GM19467 (cell line): ENCODE data around the gene USP3.

Experiments used
- ATAC-seq: cut with Tn5 transposase; IDR thresholded peaks from one replicate; pipeline ENCODE4 v1.9.1; 2021; ENCODE audit warnings: mild to moderate bottlenecking, moderate library complexity; ENCODE audit not compliant: unreplicated experiment

Gene USP3

DNA sequence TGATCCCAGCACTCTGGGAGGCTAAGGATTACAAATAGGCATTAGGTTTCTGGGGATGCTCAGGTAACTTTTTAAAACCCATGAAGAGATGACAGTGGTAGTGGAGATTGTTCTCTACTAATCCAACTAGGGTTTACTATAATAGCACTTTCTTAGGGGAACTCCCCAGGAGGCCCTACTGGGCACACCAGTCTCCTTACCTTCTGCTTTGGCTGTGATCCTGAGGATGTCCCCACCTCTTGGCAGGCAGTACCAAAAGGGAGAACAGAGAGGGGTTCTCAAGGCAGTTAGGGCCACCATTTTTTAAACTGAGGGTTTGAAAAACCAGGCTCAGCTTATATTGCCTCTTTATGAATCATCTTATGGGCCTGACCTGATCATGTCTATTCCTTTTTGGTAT, 77.8 kb downstream of the USP3 start:
- ATAC-seq, result no peak

DNA sequence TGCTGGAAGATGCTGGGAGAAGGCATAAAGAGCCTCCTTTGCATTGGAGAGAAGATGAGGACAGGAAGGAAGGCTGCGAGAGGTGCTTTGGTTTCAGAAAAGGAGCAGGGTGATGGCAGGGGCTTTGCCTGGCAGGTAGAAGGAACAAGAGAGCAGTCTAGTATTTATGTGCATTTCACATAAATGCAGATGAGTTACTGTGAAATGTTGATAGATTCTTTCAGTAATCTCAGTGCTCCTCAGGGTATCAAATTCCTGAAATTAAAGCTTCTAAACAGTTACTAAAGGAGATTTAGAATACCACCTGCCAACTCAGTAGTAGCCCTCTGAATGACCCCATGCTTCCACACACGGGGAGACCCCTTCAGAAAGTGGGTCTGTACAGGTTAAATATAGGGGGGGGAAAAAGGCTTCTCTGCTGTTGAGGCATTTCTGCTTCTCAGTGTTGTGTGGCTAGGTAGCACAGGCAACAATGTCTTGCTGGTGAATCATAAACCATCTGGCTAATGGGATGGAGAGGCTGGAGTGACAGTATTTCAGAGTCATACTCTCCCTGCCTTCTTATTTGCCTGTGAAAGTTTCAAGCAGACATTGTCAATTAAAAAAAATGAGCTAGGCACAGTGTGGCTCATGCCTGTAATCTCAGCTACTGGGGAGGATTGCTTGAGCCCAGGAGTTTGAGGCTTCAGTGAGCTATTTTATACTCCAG, 78.5 kb downstream of the USP3 start:
- no peak for ATAC-seq

DNA sequence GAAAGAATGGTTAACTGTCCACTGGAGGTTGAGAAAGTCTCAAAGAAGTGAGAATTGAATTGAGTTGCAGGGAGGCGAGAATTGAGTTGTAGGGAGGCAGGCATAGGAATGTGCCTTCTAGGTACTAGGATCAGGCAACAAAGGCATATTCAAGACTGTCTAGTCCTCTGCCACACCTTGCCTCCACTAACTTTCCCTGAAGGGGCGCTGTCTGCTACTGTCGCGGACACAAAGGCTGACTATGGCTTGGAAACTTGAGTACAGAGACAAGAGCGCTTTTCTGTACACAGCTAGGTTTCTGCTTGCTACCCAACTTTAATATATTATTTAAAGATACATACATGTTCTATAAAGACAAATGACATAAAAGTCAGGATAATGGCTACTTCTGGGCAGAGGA, 82.4 kb downstream of the USP3 start:
- no peak for ATAC-seq

DNA sequence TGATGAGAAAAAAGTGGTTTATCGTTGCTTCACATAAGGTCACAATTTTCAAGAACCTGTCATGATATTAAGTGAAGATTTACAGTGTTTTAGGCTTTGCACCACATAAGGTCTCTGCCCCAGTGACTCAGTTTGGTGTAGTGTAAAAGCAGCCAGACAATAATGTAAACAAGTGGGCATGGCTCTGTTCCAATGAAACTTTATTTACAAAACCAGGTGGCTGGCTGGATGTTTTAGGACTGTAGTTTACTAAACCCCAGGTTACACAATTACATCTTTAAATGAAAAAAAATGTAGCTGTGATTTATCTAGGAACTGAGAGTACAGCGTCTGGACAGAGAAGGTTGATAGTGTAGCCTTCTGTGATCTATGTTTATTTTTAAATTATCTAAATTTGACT, 83.1 kb downstream of the USP3 start:
- no peak for ATAC-seq

DNA sequence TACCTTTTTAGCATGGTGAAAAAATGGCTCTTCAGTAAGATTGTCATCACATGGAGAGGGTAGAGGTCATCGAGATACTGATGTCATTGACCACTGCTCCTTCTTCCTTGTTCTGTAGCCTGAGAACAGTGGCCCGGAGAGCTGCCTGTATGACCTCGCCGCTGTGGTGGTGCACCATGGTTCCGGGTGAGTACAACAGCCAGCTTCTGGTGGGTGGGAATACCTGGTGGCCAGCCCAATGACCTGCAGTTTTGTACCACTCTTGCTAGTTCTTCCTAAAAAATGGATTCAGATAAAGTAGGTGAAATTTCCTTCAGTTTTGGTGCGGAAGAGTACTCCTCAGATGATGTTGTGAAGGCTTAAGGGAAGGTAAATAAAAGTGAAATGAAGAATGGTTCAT, 84.4 kb downstream of the USP3 start:
- ATAC-seq, result no peak

DNA sequence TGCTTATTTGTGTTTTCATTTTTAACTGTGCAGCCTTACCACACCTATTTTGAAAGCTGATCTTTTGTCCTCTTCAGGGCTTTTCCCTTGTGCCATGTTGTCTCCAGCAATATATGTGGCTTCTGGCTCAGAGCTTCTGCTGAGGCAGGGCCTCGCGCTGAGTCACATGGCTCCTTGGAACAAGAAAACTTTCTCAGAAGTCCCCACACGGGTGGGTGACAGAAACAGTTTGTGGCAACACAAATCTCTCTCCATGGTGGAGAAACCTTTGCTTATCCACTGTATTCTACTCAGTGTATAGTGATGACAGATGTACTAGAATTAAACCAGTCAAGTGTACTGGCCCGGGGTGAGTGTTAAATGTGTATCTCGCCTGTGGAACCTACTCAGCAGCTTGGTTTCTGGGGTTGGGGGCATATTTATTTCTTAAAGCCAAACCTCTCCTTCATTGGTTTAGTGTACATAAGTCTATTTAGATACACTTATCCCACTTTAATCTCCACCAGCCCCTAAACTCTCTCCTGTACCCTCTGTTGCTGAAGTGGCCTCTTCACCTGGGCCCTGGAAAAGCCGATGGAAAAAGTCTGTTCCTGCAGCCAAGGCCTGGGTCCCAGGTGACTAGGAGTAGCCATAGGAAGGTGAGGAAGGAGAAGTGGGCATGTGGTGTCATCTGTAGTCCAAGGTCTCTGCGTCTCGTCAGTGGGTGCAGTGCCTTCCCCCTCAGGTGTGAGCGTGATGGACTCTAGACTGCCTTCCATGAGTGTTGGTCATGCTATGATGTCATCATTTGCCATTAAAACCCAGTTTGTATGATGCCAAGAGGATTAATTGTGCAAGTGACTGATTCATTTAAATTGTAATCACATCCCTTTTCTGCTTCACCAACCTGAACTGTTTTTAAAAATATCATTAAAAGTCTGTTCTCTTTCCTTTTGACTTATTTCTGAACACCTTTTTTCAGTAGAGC, 89.6 kb downstream of the USP3 start:
- ATAC-seq, result no peak

DNA sequence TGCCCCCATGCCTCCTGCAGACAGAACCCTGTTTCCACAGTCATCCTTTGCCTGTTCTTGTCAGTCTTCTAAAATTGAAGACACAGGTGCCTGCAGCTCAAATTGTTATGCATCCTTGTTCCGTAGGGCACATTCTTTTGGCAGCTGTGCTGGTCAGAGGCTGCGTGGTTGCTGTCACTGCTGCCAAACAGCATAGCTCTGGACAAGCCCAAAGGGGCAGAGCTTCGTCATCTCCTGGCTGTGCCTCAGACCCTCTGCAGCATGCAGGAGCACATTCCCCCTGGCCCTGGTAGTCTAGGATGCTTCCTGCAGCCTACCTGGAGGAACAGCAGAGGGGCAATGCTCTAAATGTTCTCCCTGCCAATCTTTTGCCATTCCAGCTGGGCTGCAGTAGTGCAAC, 90.7 kb downstream of the USP3 start:
- ATAC-seq, result no peak

DNA sequence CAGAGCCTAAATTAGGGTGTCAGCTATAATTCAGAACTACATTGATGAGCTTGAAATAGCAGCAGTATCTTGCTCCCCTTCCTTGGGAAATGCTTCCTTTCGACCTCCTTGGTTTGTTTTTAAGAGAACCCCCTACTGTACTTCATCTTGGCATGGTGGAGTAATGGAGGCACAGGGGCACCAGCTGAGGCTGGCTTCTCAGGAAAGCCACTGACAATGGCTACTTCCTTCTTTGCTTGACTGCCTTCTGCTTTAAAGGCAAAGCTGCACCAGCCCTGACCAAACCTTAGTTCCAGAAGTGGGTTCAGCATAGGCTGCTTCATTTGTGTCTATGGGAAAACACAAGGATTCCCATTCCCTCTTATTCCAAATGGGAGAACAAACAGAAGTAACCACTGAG, 91.3 kb downstream of the USP3 start:
- ATAC-seq, result no peak

DNA sequence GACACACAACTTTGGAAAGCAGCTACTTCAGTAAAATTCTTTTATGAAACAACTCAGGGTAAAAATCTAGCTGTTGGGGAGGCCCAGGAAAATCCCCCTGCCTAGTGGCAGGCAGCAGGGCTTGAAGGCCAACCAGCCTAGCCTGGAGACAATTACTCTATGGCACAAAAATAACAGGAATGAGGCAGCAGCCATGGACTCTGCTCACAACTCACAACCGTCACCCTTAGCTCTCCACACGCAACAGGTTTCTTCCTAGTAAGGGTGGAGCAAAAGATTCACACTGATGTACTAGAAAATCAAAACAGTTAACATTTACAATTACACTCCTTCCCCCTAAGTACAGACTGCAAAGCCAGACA, 92.3 kb downstream of the USP3 start:
- ATAC-seq, result no peak

DNA sequence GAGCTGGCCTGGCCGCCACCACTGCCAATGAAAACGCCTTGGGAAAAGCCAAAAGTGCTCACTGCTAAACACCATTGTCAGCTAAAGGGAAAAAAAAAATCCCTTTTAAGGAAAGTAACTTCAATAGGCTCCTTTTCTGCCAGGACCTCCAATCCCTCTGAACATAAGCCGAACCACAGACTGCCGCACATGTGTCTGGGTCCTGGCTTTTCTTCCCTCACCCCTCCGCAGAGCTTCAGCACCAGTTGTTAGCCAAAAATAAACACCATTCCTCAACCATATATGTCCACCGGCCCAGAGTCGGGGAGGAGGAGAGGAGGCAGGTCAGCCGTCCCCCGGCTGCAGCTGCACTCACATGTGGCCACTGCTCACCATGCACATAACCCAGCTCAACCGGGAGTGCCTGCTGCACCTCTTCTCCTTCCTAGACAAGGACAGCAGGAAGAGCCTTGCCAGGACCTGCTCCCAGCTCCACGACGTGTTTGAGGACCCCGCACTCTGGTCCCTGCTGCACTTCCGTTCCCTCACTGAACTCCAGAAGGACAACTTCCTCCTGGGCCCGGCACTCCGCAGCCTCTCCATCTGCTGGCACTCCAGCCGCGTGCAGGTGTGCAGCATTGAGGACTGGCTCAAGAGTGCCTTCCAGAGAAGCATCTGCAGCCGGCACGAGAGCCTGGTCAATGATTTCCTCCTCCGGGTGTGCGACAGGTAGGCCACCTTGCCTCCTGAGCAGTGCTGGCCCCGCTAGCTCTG, 92.8 kb downstream of the USP3 start, which contains the start of gene FBXL22:
TSS of gene FBXL22 (plus strand) at position 350 of the 753 bp plus-strand sequence. CDS start at position 356, 6 bp downstream.
- no peak for ATAC-seq

DNA sequence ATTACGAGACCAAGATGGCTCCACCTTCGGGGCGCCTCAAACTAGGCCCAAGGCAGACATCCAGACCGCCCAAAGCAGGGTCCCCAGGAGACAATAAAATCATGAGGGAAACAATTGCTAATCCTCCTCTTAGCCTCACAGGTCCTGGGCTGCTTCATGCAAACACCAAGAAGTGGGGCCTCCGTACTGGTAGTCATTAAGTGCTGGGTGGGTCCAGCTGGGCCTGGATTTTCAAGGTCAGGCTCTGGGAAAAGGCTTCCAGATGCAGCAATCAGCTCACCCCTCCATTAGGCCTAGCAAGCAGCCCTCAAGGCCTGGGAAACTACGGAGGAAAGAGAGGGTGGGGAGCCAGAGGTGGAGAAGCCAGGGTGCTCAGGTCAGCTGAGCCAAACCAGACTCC, 93.4 kb downstream of the USP3 start:
- no peak for ATAC-seq

DNA sequence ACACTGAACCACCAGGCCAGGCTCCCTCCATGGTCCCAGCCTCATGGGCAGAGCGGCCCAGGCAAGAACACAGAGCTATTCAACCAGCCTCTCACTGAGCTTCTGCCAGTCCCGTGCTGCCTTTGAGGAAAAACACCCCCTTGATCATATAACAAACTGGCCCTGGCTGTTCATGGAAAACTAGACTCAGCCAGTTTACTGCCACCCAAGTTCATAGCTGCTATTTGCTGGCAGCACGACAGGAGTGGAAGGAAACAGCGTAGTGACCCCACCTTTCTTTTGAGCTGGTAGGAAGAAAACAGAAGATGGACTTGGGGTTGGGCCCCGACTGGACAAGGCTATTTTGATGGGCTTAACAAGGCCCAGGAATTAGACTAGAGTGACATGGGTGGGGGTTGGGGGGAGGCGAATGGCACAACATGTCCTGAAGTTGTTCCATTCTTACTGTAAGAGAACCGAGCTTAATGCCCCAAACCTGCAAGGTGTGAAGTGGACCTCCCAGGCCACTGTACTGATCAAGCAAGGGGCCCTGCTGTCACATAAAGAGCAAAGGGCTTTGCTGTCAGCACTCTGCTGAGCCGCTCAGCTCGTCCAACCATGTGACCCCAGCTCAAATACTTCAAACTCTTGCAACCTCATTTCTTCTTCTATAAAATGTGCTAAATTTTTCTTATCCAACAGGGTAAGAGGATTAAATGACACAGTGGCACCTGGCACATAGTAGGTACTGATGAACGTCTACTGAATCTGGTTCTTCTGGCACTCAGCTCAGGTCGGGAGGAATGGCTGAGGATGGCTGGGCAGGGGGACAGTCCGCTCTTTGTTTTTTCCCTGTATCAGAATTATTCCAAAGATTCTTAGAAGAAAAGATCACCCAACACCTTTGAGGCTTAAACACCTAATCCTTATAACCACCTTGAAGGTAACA, 94.3 kb downstream of the USP3 start:
- no peak for ATAC-seq

DNA sequence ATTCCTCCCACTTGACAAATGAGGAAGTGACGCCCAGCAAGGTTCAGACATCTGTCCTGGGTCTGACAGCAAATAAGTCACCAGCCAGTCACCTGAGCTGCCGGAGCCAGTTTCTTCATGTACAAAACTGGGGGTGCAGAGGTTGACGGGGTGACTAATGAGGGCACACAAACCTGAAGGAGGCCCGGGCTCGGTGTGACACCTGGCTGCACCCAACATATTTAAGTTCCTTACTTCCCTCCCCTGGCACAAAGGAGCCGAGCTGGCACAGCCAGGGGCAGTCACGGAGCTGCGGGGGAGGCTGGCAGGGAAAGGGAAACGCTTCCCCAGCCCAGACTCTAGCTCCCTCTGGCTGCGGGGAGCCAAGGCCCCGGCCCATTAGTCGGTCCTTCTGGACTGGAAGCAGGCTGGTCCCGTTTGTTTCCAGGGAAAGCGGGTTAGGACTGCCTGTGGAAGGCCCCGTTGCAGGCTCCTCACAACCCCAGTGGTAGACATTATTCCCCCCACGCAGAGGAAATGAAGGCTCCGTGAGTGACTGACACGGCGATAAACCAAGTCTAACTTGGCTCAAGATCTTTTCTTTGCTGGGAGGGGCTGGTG, 95.1 kb downstream of the USP3 start:
- ATAC-seq, result no peak

DNA sequence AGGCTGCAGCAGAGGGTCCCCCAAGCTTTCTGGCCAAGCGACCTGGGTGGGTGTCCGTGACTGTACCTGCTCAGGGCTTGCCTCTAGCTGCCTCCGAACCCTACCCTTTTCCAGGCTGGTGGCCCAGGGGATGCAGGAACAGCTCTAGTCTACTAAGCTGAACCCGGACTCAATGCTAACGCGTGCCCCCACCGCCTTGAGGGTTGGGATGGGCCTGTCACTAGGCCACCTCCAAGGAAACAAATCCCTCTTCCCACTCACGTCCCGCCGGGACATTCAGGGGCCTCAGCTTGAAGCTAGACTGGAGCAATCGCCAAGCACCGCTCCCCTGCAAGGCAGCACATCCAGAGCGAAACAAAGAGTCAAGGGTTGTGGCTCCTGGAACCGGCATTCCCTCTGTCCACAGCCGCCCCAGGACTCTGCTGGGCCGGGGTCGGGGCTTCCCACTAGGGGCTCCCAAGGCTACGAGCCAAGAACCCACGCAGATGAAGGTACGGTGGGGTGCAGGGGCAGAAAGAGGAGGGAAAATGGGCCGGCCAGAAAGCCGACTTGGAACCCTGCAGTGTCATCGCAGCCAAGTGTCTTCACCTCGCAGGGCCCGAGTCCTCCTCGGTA, 95.7 kb downstream of the USP3 start:
- ATAC-seq, result no peak

DNA sequence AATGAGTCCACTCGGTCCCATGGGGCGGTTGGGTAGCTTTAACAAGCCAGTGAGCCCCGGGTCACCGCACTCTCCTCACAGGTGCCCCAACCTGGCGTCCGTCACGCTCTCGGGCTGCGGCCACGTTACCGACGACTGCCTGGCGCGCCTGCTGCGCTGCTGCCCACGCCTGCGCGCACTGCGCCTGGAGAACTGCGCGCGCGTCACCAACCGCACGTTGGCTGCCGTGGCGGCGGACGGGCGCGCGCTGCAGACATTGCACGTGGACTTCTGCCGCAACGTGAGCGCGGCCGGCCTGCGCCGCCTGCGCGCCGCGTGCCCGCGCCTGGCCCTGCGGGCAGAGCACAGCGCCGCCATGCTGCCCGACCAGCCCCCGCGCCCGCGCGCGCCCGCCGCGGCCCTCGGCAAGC, 96.2 kb downstream of the USP3 start:
- ATAC-seq, result peak; percentile 66

DNA sequence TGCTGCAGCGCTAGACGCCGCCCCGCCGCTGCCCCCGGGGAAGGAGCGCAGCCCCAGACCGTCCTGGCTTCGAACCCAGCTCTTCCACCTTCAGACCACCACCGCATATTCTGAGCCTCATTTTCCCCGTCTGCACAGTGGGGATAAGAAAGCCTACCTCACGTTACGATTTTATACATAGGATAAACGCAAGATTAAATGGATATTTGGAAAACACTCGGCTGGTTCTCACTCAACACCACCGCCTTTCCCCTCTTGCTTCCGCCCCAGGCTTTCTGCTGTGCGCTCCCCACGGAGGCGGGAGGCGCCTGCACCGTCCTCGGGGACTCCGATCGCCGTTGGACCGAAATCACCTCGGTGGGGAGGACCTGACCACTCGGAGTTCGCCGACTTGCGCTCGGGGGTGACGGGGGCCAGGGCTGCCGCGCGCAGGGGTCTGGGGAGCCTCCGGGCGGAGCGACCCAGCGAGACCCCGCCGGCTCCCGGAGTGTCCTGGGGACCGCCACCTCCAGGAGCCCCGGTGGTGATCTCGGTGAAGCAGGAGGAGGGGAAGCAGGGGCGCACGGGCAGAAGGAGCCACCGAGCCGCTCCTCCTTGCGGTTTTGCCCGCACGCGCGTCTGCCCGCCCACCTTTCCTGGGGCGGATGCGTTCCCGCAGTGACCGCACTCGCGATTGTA, 96.8 kb downstream of the USP3 start:
- no peak for ATAC-seq

DNA sequence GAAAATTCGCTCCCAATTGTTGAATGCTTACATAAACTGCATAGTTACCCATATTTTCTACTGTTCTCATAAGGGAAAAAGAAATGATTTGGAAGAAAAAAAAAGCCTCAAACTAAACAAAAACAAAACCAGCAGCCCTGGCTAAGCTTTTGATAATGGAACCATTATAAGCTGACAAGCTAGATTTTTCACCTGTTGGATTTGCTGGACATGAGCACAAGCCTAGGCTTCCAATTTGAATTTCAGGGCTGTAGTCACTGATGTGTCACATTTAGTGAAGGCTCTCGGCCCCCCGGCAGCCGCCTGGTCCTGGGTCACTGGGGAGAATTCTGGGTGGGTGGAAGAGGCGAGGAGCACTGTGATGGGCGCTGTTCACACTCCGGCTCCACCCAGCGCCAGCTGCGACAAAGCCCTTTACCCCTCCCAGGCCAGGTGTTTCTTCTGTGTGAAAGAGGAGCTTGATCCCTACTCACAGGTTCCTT, 97.4 kb downstream of the USP3 start:
- no peak for ATAC-seq

DNA sequence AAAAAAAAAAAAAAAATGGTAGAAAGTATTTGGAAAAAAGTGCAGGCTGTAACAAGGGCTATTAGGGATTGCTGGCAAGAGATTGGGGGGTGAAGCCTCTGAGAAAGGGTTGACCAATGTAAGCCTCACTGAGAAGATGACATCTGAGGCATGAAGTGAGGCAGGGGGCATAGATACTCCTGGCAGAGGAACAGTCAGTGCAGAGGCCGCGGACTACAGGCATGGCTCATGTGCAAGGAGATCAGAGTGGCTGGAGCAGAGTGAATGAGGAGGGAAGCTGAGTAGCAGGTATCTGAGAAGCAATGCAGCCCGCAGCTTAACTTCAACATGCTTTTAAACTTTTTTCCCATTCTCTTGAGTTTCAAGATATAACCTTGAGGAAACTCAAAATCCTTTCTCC, 98.2 kb downstream of the USP3 start:
- ATAC-seq, result no peak

DNA sequence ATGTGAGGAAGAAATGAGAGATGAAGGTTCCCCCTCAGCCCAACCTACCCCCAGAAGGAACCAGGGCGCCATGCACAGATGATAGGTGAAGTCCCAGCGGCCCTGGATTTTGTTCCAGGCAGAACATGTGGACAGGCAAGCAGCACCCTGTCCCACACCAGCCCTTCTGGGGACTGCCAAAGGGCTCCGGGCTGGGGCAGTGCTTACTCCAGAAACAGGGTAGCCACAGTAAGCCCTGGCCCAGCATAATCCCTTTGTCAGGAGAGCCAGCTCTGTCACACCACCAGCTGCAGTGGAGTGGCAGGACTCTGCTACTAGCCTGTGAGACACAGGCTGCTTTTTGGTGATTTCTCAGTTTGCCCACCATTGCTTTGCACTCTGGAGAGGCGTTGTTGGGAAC, 99.1 kb downstream of the USP3 start:
- ATAC-seq, result no peak
